Stimulated activated CD8-positive, alpha-beta memory T cell treated with anti-CD3 and anti-CD28 coated beads, Interleukin-15, amount 100 ng/mL, for 1 hour (primary cell): ENCODE data around the gene TCERG1L.

Experiments used
- DNase-seq: peaks from one replicate; pipeline ENCODE4 v3.0.0-alpha.2; 2020; ENCODE audit warnings: low read depth

The TCERG1L gene

DNA sequence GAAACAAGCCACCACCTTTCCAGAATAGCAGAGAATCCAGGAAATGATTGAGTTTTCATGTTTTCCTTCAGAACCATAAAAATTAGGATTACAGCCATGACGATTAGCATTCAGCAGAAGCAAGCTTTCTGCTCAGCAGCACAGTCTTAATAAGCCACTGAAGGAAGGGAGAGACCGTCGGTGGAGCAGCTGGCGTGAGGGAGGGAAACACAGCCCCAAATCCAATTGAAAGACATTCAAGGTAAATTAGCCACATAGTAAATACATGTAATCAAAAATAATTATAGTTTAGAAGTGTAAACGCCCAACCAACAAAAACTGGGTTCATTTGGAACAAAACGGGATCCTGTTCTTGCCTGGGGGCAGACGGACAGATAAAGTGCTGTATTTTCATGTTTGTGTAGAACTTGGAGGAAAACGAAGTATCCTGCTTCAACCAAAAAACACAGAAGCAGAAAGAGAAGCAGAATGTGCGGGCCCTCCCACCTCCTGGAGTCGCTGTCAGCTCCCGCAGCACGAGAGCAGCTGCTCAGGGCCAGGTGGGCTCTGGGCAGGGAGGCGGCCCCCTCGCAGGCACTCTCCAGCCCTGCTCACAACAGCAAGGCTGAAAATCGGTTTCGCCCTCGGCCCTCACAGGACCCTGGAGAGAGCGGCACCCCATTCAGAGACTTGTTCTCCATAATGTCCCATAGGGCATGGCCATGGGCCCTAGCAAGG lies 84.9 kb downstream of the TCERG1L start:
- DNase-seq, result no peak

DNA sequence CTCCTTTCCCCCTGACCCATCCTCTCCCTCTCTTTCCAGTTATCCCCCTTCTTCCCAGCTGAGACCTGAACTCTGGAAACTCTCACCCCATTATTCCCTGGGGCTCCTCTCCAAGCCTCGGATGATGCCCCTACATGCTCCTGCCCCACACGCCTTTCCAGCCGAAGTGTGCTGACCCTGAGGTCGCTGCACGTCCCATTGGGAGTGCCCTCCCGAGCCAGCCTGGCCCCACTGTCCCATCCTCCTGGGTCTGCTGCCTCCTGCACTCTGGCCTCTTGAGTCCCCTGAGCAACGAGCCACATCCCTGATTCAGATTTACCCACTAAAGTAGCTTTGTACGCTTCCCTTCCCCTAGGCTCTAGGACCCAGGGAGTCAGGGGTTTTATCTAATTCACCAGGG lies 87.4 kb downstream of the TCERG1L start:
- DNase-seq, result no peak

DNA sequence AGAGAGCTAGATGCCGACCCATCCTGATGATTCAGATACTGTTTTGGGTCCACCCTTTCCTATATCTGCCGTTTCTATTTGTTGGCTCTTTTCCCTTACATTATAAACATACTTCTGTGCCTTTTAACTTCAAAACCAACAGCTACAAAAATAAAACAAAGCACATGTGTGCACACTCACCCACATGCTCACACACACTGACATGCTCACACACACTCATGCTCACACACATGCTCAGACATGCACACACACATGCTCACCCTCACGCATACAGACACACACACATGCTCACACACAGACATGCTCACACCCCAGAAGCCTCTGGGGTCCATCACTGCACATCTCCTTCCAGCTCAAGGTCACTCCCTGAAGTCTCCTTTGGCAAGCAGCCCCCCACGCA lies 88.1 kb downstream of the TCERG1L start:
- DNase-seq, result no peak

DNA sequence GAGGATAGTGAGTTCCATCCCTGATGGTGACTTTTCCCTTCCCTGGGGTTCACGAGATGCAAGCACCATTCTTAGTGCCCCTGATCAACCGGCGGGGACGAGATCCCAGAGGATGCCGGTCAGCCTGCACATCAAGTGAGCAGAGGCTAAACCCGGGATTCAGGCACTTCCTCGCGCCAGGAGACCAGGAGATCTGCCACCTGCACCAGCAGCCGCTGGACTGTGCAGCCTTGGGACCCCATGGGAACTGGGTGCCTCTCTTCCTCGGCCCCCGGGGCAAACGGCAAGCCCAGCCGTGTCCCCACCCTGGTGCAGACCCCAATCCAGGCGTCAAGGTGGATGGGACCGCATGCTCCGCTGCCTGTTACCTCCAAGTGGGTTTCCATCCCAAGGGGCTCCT lies 88.5 kb downstream of the TCERG1L start:
- no peak for DNase-seq

DNA sequence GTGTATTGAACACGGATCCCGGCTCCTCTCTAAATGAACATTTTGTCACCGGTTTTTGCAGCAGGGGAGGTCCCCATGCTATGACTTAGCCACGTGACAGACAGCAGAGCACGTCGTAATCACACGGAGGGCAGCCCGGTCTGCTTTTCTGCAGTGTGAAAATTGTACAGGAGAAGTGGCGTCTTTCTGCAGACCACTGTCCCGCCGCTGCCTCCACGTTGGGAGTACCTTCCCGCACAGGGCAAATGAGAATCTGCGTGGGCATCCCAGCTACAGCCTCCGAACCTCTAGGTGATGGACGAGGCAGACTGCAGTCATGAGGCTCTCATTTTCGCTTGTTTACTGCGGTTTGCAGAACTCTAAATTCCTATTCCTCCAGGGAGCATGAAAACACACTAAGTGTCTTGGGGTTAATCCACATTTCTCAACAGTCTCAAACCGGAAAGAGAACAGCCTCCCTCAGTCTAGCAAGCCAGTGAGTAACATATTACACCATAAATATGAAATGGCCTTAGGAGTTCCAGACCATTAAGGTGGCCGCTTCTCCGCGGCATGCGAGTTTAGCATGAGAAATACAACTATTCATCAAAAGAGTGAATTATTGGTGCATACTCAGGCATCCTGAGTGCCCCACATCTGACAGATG lies 89.8 kb downstream of the TCERG1L start:
- no peak for DNase-seq

DNA sequence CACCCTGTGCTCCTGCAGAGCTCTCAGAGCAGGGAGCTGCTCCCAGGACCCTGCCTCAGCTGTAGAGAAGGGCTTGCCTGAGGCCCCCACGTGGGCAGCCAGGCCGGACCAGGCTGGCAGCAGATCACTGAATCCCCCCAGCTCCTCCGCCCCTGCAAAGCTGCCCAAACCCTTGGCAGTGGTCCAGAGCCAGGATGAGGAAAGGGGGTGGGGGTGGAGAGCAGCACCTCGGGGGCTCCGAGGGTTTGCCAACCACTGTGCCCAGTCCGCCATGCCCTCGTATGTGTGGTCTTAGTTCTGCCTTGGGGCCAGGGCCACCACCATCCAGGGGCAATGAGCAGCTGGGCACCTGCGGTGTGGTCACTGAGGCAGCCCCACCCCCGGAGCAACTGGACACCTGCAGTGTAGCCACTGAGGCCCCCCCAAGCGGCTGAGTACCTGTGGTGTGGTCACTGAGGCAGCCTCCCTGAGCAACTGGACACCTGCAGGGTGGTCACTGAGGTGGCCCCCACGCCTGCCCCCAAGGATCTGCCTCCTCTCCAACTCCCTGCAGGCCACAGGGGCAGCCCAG lies 90.8 kb downstream of the TCERG1L start:
- DNase-seq, result no peak

DNA sequence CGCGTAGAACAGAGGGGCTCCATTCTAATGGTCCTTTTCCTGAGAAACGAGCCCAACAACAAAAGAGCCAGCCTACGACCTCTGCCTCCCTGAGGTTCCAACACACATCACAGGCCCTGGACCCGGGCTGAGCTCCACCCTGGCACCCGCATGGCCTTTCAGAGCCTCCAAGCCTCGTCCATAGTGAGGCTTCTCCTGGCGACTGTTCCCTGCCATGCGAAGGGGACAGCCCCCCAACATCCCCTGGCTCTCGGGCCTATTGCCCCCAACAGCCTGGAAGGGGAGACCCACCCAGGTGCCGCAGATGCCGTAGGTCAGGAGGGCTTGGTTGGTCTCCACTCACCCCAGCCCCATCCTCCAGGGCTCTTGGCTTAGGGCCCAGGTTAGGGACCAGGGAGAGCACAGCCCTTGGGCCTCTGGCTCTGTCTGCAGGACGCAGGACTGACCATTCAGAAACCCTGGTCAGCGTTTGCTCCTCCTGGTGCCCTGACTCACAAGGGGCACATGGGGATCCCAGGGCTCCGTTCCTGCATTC lies 91.5 kb downstream of the TCERG1L start:
- no peak for DNase-seq

DNA sequence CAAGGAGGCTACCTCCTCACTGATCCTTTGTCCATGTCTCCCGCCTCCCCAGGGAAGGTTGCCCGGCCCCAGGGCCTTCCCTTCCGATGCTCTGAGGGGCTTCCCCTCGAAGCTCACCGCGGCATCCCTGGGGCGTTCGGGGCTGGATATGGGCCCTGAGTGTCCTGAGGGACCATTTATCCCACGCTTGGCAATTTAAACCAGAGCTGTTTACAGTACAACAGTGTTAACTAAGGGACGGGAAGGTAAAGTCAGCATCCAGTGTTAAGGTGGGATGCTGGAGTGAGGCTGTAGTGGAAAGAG lies 92.0 kb downstream of the TCERG1L start:
- DNase-seq, result no peak

DNA sequence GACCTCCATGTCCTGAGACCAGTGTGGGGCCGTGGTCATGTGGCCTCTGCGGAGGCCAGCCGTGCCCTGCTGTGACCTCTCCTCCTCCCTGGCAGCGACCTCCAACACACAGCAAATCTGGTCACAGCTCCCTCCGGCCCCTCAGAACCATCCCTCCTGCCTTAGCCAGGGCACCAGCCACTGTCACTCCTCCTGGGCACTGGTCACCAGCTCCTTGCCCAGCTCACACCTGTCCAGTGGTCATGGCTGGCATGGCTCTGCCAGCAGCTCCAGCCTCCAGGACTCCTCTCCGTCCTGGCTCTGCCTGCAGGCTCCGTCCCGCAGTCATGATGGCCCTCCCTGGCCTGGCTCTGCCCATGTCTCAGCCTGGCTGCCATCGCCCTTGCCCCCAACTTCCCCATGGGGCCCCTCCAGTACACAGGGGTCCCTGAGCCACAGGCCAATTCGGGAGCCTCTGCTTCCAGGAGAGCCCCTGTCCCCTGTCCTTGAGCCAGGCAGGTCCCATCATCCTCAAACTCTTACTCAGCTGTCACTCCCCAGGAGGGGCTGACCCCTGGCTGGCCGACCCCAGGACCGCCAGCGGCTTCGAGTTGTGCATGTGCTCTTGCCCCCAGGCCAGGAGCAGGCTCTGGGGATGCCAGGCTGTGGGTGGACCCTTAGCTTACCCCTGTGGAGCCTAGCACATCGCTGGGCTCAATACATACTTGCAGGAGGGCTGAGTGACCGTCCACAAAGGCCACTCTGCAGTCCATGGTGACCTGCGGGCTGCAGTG lies 92.5 kb downstream of the TCERG1L start:
- no peak for DNase-seq

DNA sequence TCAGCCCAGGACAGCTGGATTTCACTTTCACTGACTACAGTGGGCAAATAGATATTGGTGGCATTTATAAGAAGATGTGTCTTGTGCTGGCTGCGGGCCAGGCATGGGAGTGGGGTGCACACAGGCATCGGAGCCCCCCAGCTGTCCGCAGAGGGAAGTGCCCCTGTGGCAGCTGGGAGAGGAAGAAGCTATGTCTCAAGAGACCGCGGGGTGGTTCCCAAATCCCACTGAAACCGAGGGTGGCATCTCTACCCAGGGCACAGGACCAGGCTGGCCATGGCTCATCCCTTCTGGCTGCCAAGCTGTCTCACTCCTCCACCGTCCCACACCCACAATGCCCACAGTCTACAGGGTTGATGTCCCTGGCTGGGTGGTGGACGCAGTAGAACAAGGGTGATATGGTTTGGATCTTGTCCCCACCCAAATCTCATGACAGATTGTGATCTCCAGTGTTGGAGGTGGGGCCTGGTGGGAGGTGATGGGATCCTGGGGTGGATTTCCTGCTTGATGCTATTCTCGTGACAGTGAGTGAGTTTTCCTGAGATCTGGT lies 94.8 kb downstream of the TCERG1L start:
- no peak for DNase-seq

DNA sequence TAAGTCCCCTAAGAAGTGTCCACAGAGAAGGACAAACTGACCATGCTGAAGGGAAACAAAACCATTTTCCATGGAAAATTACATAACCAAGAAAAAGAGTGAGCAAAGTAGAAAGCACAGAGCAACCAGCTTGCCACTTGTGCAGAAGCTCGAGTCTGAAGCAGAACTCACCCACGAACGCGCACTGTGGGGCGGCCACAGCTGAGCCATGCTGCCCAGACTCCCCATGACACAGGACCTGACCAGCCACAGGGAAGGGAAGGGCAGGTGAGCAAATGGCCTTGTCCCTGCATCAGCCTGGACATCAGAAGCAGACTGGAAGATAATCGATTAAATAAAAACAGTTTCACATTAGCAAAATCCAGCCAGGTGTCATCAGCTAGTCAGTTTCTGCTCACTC lies 95.7 kb downstream of the TCERG1L start:
- no peak for DNase-seq

DNA sequence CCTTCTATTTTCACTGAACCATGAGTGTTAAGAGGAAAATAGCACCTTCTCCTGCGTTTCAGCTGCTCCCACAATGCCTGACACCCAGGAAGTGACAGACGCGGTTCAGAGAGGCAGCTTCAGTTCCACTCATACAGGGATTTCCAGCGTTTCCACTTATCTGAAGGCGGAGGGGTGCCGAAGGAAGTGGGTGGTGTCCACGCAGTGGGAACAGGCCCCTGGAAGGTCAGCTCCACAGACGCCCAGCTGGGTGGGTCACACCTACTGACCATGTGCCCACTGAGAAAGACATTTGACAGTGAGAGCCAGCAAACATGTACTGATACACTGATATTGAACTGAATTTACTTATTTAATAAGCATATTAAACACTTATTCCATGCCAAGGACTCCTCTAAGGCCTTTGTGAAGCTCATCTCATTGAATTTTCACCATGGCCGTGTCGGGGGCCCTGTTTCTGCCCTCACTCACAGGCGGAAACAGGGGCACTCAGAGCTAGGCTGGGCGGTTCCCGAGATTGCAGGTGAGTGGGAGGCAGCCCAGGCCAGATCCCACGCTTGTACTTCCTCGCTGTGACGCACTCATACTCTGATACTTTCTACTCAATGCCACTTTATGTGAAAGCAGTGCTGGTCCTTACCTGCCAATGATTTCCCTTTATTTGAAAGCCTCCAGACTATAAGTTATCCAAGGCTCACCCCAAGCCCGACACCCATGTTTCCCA lies 96.8 kb downstream of the TCERG1L start:
- DNase-seq, result no peak

DNA sequence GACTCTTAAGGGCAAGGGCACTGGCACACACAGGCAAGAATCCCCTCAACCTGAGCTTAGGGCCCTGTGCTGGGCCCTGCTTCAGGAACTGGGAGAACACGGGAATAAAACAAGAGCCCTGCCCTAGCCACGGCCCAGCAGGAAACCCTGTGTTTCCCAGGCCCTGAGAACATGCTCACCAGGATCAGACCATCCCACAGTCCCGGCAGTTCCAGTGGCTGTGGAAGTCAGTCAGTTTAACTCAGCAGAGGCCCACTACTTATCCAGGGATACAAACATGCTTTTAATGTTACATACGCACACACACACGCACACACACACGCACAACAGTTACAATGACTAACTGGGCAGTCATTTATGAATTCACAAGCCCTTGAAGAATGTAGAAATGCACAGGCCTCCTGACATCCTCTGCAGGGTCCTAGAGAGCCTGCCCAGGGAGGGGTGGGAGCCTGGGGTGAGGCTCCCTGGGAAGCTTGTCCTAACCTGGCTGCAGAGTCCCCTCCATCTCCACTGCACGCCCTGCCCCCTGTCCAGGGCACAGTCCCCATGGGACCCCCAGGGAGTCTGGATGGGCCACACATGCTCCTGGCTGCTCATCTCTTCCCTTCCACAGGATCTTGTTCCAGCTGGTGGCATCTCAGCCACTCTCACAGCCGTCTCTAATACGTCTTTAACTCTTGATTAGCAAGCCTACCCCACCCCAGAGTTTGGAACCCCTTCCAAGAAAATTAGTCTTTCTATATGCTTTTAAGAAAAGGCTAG lies 97.6 kb downstream of the TCERG1L start:
- DNase-seq, result no peak

DNA sequence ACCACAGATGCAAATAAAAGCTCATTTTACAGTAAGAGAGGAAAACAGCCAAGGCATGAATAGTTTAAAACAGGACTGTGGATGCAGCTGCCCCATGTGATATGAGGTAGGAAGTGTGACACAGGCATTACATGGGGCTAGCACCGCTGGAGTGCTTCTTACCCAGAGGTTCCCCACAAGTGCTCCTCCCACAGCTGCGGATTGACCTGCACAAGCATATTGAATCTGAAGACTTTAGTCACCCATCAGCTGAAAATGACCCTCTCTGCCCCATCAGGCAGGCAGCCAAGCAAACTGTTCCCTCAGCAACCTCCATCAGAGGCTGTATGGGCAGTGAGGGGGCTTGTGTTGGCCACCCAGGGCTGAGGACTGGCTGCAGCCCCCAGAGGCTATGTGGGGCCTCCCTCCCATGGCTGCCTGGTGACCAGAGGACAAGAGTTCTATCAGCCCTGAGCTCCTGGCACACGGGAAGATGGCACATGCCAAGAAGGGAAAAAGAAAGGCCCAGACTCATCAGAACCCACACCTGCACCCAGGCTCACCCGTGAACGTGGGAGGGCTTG lies 98.7 kb downstream of the TCERG1L start:
- no peak for DNase-seq

DNA sequence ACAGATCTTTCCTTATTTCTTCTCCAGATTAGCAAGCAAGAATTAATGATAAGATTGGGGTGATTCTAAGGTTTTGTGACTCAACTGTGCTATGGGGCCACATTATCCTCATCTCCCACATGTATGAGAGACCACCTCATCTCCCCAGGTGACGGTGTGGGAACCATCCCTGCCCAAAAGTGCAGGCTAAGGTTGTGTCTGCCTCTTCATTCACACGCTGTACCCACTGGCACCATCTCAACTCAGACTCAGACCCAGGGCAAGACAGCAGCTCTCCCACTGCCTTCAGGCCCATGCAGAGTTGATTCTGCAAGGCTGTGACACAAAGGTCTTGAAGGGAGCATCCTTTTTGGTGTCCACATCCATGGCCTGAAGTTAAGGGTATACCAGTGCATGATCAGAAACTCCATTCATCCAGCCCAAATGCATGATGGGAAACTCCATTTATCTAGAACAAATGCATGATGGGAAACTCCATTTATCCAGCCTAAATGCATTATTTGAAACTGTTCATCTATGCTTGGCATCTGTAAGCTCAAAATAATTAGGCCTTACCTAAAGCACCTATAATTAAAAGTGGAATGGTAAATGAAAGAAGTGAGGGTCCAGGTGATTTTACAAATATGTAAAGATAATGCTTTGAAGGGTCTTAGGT lies 99.4 kb downstream of the TCERG1L start:
- no peak for DNase-seq

DNA sequence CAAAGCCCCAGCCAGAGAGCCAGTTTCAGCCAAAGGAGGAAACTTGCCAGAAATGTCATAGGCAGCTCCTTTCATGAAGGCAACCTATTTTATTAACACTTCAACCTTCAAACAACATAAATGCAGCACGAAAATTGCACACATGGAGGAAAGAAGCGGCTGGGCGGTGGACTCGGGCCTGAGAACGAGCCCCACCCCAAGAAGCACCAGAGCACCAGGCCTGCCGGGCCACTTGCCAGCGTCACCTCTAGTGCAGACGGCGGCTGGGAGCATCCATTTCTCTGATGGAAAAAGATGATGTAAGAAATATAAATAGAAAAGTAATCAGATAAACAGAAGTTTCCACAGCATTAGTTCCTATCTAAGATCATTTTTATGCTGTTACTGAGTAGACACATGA lies 100.0 kb downstream of the TCERG1L start:
- no peak for DNase-seq

DNA sequence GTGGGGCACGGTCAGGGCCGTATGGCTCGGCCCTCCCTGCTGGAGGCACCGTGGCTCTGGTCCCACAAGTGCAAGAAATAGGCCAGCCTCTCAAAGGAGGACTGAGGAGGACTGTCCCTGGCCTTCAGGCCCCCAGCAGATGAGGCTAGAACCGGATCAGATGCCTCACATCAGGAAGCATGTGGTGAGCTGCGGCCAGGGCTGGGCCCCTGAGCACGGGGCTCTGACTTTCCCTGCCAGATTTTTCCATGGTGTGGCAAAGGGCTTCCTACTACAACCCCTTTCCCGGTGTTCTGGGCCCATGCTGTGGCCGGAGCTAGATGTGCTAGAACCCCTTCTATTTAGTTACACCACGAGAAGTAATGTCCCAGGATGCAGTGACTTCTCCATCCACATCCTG lies 100.4 kb downstream of the TCERG1L start:
- DNase-seq, result no peak

DNA sequence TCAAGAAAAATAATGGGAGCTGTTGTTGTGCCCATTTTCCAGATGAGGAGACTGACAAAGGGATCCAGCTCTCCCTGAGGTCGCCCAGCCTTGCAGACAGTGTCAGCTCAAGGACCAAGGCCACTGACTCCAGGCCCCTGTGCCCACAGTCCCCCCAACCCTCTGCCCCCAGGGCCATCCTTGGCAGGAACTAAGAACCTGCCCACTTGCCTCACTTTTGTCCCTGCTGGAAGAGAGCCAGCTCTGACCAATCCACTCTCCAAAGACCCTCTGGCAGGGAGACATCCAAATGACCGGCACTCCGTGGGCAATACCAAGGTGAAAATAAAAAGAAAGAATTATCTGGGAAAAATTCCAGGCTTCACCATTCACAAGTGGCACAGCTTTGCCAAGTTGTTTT lies 101.3 kb downstream of the TCERG1L start:
- no peak for DNase-seq

DNA sequence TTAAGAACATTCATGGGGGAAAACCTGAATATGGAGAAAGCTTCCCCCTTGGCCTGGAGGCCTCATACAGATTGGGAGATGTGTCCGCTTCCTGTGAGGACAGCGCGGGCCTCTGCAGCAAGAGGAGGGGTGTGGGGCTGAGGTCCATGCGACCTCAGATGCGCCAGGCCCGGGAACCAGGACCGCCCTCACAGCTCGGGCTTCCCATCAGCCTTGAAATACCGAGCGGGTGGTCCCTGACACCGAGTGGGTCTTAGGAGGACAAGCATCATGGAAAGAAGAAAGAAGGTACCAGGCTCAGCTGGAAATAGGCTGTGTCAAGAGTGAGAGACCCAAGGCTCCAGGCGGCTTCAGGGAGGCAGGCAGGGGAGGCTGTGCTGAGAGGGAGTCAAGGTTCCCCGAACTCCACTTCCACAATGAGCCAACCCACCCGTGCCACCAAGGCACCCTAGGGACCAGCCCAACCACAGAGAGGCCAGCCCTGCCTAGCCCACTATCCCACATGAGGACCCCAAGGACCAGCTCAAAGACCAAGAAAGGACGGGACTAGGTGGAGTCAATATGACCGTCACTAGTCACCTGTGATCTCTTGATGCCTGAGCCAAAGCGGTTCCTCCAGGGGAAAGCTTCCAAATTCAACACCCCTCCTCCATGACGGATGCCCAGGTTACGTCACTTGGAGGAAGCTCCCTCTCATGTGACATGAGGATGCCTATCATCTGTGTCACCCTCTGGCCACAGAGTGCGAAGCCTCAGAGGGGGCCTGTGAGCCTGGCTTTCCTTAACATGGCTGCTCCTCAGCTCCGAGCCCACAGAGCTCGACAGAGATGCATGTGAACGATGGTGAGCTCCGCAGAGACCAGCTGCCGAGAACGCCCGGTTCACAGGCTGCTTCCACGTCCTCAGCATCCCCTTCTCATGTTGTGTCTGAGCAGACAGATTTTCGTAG lies 103.7 kb downstream of the TCERG1L start:
- no peak for DNase-seq
